HUES48 (cell line): Measurements from ENCODE around the gene CACNG5.

Experiments
- H3K27ac ChIP-seq: one replicate; pipeline ENCODE4 v1.7.0; 2013; ENCODE audit warnings: low read depth, low read length, inconsistent platforms
- H3K27me3 ChIP-seq: 2 replicates; pipeline ENCODE4 v1.6.1; 2013; ENCODE audit warnings: mild to moderate bottlenecking, low read length; ENCODE audit not compliant: control insufficient read depth, insufficient read depth
- H3K36me3 ChIP-seq: 2 replicates; pipeline ENCODE4 v1.6.1; 2013; ENCODE audit warnings: low read length; ENCODE audit not compliant: control insufficient read depth, insufficient read depth
- H3K4me1 ChIP-seq: 2 replicates; pipeline ENCODE4 v1.6.1; 2013; ENCODE audit warnings: mild to moderate bottlenecking, low read length; ENCODE audit not compliant: control insufficient read depth, insufficient read depth
- H3K4me3 ChIP-seq: 2 replicates; pipeline ENCODE4 v1.5.1; 2013; ENCODE audit warnings: mild to moderate bottlenecking, low read depth, low read length
- H3K9ac ChIP-seq: 2 replicates; pipeline ENCODE4 v1.6.1; 2013; ENCODE audit warnings: mild to moderate bottlenecking, low read depth, low read length, moderate library complexity
- H3K9me3 ChIP-seq: 2 replicates; pipeline ENCODE4 v1.6.1; 2013; ENCODE audit warnings: low read length; ENCODE audit not compliant: control insufficient read depth, insufficient read depth

The CACNG5 gene

GRCh38 chr17:66925811-66926500, 91.0 kb downstream of the CACNG5 start:
- H3K27me3 ChIP-seq: no peaks in the 10 kb centered on the region
- H3K9me3 ChIP-seq: no peaks in the 10 kb centered on the region
- no peak overlapping the region for H3K27ac ChIP-seq
- H3K36me3 ChIP-seq: no peaks in the 10 kb centered on the region
- H3K4me3 ChIP-seq: no peak overlapping the region
- no peak overlapping the region for H3K9ac ChIP-seq
- H3K4me1 ChIP-seq: peaks cover 3% of the 10 kb centered on the region; the same call in 1 of the 2 replicates

DNA sequence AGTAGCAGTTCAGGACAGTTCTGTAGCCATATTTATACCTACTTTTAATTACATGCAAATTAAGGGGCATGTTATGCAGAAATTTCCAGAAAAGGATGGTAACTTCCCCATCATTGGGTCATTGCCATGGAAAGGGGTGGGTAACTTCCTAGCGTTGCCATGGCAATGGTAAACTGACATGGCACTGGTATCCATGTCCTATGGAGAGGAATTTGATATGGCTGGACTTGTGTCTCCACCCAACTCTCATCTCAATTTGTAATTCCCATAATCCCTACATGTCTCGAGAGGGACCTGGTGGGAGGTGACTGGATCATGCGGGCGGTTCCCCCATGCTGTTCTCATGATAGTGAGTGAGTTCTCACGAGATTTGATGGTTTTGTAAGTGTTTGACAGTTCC, 94.0 kb downstream of the CACNG5 start:
- no peaks in the 10 kb centered on the region for H3K27me3 ChIP-seq
- no peaks in the 10 kb centered on the region for H3K4me1 ChIP-seq
- no peaks in the 10 kb centered on the region for H3K9me3 ChIP-seq
- no peak overlapping the region for H3K4me3 ChIP-seq
- no peak overlapping the region for H3K9ac ChIP-seq
- no peak overlapping the region for H3K27ac ChIP-seq
- H3K36me3 ChIP-seq: no peaks in the 10 kb centered on the region

- Histone ChIP-seq H3K27me3 (no peaks in the 10 kb centered on the region), H3K4me3 (no peak overlapping the region), H3K27ac (no peak overlapping the region), H3K9ac (no peak overlapping the region), H3K36me3 (no peaks in the 10 kb centered on the region), H3K9me3 (no peaks in the 10 kb centered on the region), H3K4me1 (no peaks in the 10 kb centered on the region)
Measured at GRCh38 chr17:66929591-66929990, 94.7 kb downstream of the CACNG5 start.

- no peaks in the 10 kb centered on the region for H3K4me1 ChIP-seq
- H3K4me3 ChIP-seq: no peak overlapping the region
- H3K27me3 ChIP-seq: no peaks in the 10 kb centered on the region
- no peaks in the 10 kb centered on the region for H3K36me3 ChIP-seq
- H3K9me3 ChIP-seq: 0 out of 2 replicates have a peak, but pooled peaks cover 2% of the 10 kb centered on the region
- no peak overlapping the region for H3K27ac ChIP-seq
- no peak overlapping the region for H3K9ac ChIP-seq
Measured at GRCh38 chr17:66930933-66931332, 96.0 kb downstream of the CACNG5 start.

- H3K36me3 ChIP-seq: no peaks in the 10 kb centered on the region
- no peaks in the 10 kb centered on the region for H3K4me1 ChIP-seq
- H3K4me3 ChIP-seq: no peak overlapping the region
- H3K27me3 ChIP-seq: no peaks in the 10 kb centered on the region
- no peak overlapping the region for H3K9ac ChIP-seq
- H3K27ac ChIP-seq: no peak overlapping the region
- H3K9me3 ChIP-seq: 0 out of 2 replicates have a peak, but pooled peaks cover 5% of the 10 kb centered on the region
Measured at GRCh38 chr17:66932311-66932710, 97.4 kb downstream of the CACNG5 start.

DNA sequence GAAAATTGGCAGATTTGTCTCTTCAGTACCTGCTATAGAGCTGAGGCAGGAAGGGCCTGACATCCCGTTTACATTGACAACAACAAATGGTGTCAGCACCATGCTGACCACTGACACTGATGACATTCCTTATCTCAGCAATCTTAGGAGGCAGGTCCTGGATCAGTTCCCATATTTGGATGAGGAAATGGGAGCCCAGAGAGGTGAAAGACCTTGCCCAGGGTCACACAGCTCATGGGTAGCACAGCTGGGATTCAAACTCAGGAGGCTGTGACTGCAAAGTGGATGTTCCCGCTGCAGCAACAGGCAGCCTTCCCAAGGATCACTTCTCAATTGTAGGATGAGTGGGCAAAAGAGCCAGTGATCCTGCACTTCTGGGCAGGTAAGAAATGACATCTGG, 99.1 kb downstream of the CACNG5 start:
- H3K9ac ChIP-seq: no peak overlapping the region
- H3K27ac ChIP-seq: no peak overlapping the region
- H3K4me1 ChIP-seq: no peaks in the 10 kb centered on the region
- H3K27me3 ChIP-seq: no peaks in the 10 kb centered on the region
- peaks cover 11% of the 10 kb centered on the region; the same call in 1 of the 2 replicates for H3K9me3 ChIP-seq
- no peaks in the 10 kb centered on the region for H3K36me3 ChIP-seq
- no peak overlapping the region for H3K4me3 ChIP-seq
